ENCODE data around the gene ARMC5. TPM values are rescaled to one million over a fixed set of nuclear protein-coding genes. Genes with fewer than 3 reads are reported as not detected.
A peak's percentile ranks its signal among the peaks of the same experiment; 100 is the strongest.

ARMC5 gene
- total and polyA plus RNA-seq, 9 donors = 2.2 to 16.1 (median 11.0) TPM

DNA sequence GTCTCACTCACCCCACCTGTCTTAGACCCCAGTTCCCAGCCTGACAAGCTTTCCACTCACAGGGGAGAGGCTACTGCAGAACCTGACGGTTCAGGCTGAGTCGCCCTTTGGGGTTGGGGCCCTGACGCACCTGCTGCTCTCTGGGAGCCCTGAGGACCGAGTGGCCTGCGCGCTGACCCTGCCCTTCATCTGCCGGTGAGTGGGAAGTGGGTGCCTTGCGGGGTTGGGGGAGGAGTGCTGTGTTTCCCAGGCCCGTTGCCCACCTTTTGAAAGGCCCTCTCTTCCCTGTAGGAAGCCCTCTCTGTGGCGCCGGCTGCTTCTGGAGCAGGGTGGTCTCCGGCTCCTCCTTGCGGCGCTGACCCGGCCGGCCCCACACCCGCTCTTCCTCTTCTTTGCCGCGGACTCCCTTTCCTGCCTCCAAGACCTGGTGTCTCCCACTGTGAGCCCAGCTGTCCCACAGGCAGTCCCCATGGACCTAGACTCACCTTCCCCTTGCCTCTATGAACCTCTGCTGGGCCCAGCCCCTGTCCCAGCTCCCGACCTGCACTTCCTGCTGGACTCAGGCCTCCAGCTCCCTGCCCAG, 6.6 kb downstream of the ARMC5 start:
- no peak overlapping the region for H3K4me3 ChIP-seq
- TF ChIP-seq EP300 (IDR thresholded peaks at IDR 0.05) (no peak), POLR2A (IDR thresholded peaks at IDR 0.05) (no peak)
- TF ChIP-seq, protein P1, sequence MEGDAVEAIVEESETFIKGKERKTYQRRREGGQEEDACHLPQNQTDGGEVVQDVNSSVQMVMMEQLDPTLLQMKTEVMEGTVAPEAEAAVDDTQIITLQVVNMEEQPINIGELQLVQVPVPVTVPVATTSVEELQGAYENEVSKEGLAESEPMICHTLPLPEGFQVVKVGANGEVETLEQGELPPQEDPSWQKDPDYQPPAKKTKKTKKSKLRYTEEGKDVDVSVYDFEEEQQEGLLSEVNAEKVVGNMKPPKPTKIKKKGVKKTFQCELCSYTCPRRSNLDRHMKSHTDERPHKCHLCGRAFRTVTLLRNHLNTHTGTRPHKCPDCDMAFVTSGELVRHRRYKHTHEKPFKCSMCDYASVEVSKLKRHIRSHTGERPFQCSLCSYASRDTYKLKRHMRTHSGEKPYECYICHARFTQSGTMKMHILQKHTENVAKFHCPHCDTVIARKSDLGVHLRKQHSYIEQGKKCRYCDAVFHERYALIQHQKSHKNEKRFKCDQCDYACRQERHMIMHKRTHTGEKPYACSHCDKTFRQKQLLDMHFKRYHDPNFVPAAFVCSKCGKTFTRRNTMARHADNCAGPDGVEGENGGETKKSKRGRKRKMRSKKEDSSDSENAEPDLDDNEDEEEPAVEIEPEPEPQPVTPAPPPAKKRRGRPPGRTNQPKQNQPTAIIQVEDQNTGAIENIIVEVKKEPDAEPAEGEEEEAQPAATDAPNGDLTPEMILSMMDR (IDR thresholded peaks at IDR 0.05) = no peak
- H3K27ac ChIP-seq = no peak overlapping the region
- intact Hi-C loops (cut with DNase I) = no loop called here
- no peaks in the 10 kb centered on the region for H3K4me1 ChIP-seq (ENCODE audit: insufficient read depth)
- no peaks in the 10 kb centered on the region for H3K9me3 ChIP-seq
- no peaks in the 10 kb centered on the region for H3K36me3 ChIP-seq
- no peaks in the 10 kb centered on the region for H3K27me3 ChIP-seq
- WGBS, 3 donors = 89 to 93% (median 91%) methylated on average over 20 of the region's 20 CpGs
- DNase-seq = peak in 2 of 5 donors; percentile 18 to 32

DNA sequence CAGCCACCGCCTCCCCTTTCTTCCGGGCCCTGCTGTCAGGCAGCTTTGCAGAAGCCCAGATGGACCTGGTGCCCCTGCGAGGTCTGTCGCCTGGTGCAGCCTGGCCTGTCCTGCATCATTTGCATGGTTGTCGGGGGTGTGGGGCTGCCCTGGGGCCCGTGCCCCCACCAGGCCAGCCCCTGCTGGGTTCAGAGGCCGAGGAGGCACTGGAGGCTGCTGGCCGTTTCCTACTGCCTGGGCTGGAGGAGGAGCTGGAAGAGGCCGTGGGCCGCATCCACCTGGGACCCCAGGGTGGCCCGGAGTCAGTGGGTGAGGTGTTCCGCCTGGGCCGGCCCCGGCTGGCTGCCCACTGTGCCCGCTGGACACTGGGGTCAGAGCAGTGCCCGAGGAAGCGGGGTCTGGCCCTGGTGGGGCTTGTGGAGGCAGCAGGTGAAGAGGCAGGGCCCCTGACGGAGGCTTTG, 7.1 kb downstream of the ARMC5 start:
- Histone ChIP-seq H3K4me1 (ENCODE audit: insufficient read depth) (peaks cover 4% of the 10 kb centered on the region), H3K36me3 (no peaks in the 10 kb centered on the region), H3K4me3 (no peak overlapping the region), H3K27me3 (no peaks in the 10 kb centered on the region), H3K9me3 (no peaks in the 10 kb centered on the region), H3K27ac (no peak overlapping the region)
- WGBS, 3 donors = 89 to 94% (median 90%) methylated on average over 18 of the region's 18 CpGs
- TF ChIP-seq EP300 (IDR thresholded peaks at IDR 0.05) (no peak), POLR2A (IDR thresholded peaks at IDR 0.05) (no peak)
- TF ChIP-seq, protein P1 (IDR thresholded peaks at IDR 0.05) = no peak
- DNase-seq = peak in 2 of 5 donors; percentile 21 to 34
- intact Hi-C loops (cut with DNase I) = no loop called here

DNA sequence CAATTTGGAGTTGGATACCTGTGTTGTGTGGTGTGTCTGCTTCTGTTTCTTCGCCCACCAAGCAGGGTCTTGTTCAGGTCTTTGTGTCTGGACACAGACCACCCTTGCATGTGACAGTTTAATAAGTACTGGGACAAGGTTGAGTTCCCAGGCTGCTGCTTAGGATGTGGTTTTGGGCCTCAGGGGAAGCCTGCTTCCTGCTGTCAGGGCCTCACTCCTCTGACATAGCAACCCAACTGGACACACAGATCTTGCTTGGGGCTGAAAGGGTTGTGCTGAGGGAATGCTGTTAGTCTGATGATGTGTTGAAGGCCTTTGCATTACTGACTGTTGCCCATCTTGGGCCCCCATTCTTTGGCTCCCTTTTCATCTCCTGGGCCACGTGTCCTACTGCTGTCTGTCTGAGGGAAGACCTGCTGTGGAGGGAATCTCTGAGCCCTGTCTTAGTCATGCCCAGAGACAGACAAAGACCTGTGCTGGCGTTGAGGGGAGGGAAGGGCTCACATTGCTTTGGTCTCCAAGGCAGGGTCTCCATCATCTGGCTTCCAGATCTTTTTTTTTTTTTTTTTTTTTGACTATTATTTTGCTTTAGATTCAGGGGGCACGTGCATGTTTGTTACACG, 8.0 kb downstream of the ARMC5 start:
- intact Hi-C loops (cut with DNase I) = no loop called here
- TF ChIP-seq EP300 (IDR thresholded peaks at IDR 0.05) (no peak), POLR2A (IDR thresholded peaks at IDR 0.05) (no peak)
- TF ChIP-seq, protein P1 (IDR thresholded peaks at IDR 0.05) = no peak
- WGBS, 3 donors = 79 to 82% (median 80%) methylated on average over 5 of the region's 5 CpGs
- H3K4me1 ChIP-seq (ENCODE audit: insufficient read depth) = peaks cover 6% of the 10 kb centered on the region
- no peaks in the 10 kb centered on the region for H3K36me3 ChIP-seq
- peak in 2 of 5 donors; percentile 5 for DNase-seq
- no peaks in the 10 kb centered on the region for H3K9me3 ChIP-seq
- no peak overlapping the region for H3K4me3 ChIP-seq
- no peaks in the 10 kb centered on the region for H3K27me3 ChIP-seq
- H3K27ac ChIP-seq = no peak overlapping the region

DNA sequence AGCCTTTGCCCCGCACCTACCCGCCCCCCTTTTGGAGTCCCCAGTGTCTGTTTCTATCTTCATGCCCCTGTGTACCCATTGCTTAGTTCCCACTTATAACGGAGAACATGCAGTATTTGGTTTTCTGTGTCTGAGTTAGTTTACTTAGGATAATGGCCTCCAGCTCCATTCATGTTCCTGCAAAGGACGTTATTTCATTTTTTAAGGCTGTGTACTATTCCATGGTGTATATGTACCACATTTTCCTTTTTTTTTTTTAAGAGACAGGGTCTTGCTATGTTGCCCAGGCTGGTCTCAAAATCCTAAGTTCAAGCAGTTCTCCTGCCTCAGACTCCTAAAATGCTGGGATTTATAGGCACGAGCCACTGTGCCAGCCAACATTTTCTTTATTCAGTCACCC, 8.6 kb downstream of the ARMC5 start:
- no peak for DNase-seq
- H3K27ac ChIP-seq = no peak overlapping the region
- H3K27me3 ChIP-seq = no peaks in the 10 kb centered on the region
- H3K4me3 ChIP-seq = no peak overlapping the region
- no peaks in the 10 kb centered on the region for H3K9me3 ChIP-seq
- H3K4me1 ChIP-seq (ENCODE audit: insufficient read depth) = peaks cover 6% of the 10 kb centered on the region
- no peaks in the 10 kb centered on the region for H3K36me3 ChIP-seq
- TF ChIP-seq, protein P1 (IDR thresholded peaks at IDR 0.05) = no peak
- TF ChIP-seq POLR2A (IDR thresholded peaks at IDR 0.05) = no peak
- no peak for TF ChIP-seq EP300 (IDR thresholded peaks at IDR 0.05)
- intact Hi-C loops (cut with DNase I) = no loop called here
- 85 to 96% (median 95%) methylated on average over 5 of the region's 5 CpGs for WGBS, 3 donors
